Ovary (tissue), 9 donors: ENCODE measurements around the gene SHOX. TPM values are rescaled to one million over a fixed set of nuclear protein-coding genes. Genes with fewer than 3 reads are reported as not detected.
"Not testable (repeated sequence)": the region's sequence is repeated elsewhere in the genome, so short reads cannot be mapped to it uniquely, and the experiment has no call there.

Source experiments
- DNase-seq, 5 donors: peaks; one replicate each; pipeline ENCODE4 v3.0.0-alpha.2; 2019 to 2020
- H3K27ac ChIP-seq, 2 donors: fragments of 200-600 bp; one replicate each; pipeline versions ENCODE4 v1.5.1 to v1.8.0; 2019 to 2022
- H3K27me3 ChIP-seq: fragments of 200-600 bp; one replicate; pipeline ENCODE4 v1.8.0; 2022
- H3K36me3 ChIP-seq: fragments of 200-600 bp; sonication (generic); one replicate; pipeline ENCODE4 v1.5.1; 2019
- H3K4me1 ChIP-seq: one replicate; pipeline ENCODE4 v1.8.1; 2013; ENCODE audit warnings: mild to moderate bottlenecking, moderate library complexity; ENCODE audit not compliant: insufficient read depth
- H3K4me3 ChIP-seq: fragments of 200-600 bp; sonication (generic); one replicate; pipeline ENCODE4 v1.5.1; 2017
- H3K9me3 ChIP-seq, 2 donors: fragments of 200-600 bp in 1 of 2; sonication (generic) in 1 of 2; one replicate each; pipeline versions ENCODE4 v1.5.1 to v1.8.1; 2013 to 2019; ENCODE audit warnings: mild to moderate bottlenecking in 1 of 2, moderate library complexity in 1 of 2
- CTCF ChIP-seq, 3 donors: fragments of 450-650 bp in 2 of 3; fragments of 200-600 bp in 1 of 3; IDR thresholded peaks; one replicate each; pipeline versions ENCODE4 v1.5.1 to v1.8.0; 2016 to 2022; ENCODE audit warnings: antibody characterized with exemption in 3 of 3, mild to moderate bottlenecking in 1 of 3
- EP300 ChIP-seq: sonication (generic); formaldehyde crosslinking; IDR thresholded peaks from one replicate; pipeline ENCODE4 v1.6.1; 2017; ENCODE audit warnings: antibody characterized with exemption
- POLR2A ChIP-seq: fragments of 450-650 bp; IDR thresholded peaks from one replicate; pipeline ENCODE4 v1.6.1; 2017; ENCODE audit warnings: antibody characterized with exemption, mild to moderate bottlenecking, moderate library complexity
- WGBS, 3 donors: extraction: QIAGEN DNeasy Blood & Tissue Kit in 1 of 3; methylation state at CpG; one replicate each; pipeline versions ENCODE4 v1.1.5 to v1.1.7; 2013 to 2017; 5-methylcytosine and 5-hydroxymethylcytosine counted together
- intact Hi-C, 4 donors: fragments of 100-400 bp; cut with DNase I; formaldehyde crosslinking; loops; one replicate each; pipeline versions ENCODE4 v1.11.0 to v1.15.1; 2022 to 2023
- polyA plus RNA-seq, 2 donors: library from polyadenylated mRNA; stranded (reverse); fragments of 200-250 nt in 1 of 2; fragments of 350-450 nt in 1 of 2; fragmentation: Illumina TruSeq in 1 of 2; extraction: RNeasy Lipid Tissue Mini Kit (QIAGEN cat#74804) in 1 of 2; gene quantifications; one replicate each; pipeline ENCODE4 v1.2.3, GENCODE V29; 2013 to 2014
- total RNA-seq, 7 donors: library from RNA; depleted of rRNA in 2 of 7; stranded (reverse); fragments of >200 nt in 2 of 7; fragmentation: NEBNext Ultra II Directional in 3 of 7; extraction: Animal tissue kit (Norgen Biotek cat#: 25700) in 3 of 7; gene quantifications; one replicate each; pipeline versions ENCODE4 v1.1.0 to v1.2.4, GENCODE V29; 2016 to 2023
- donor health status: DM: no; HTN: no; CAD: no; lungs with moderate emphysema.
- donor health status: DM: no; HTN: no; CAD: no.
- donor health status: Bipolar disorder and iron deficiency.
- donor health status: DM: yes; HTN: yes; CAD: no.
- donor health status: DM: no; HTN: no; CAD: no.
- donor health status: DM: yes; HTN: yes; CAD: no.

SHOX gene
- total and polyA plus RNA-seq, 9 donors = 0.60 TPM; not detected in 8

GRCh38 chrX:646796-647195, 16.2 kb downstream of the SHOX start:
- Histone ChIP-seq H3K36me3 (no peaks in the 10 kb centered on the region), H3K4me3 (no peak overlapping the region), H3K9me3 (no peaks in the 10 kb centered on the region), H3K4me1 (no peaks in the 10 kb centered on the region), H3K27ac (no peak overlapping the region), H3K27me3 (no peaks in the 10 kb centered on the region)
- 76 to 81% (median 80%) methylated on average over 9 of the region's 9 CpGs for WGBS, 3 donors
- no peak for DNase-seq
- TF ChIP-seq POLR2A (no peak), EP300 (no peak), CTCF (IDR thresholded peaks at IDR 0.05) (no peak)
- intact Hi-C loops = no loop called here

GRCh38 chrX:649166-649565, 18.6 kb downstream of the SHOX start:
- Histone ChIP-seq H3K9me3 (no peaks in the 10 kb centered on the region), H3K4me3 (no peak overlapping the region), H3K27ac (no peak overlapping the region), H3K4me1 (no peaks in the 10 kb centered on the region), H3K36me3 (no peaks in the 10 kb centered on the region), H3K27me3 (no peaks in the 10 kb centered on the region)
- WGBS, 3 donors = 79 to 83% (median 79%) methylated on average over 15 of the region's 15 CpGs
- intact Hi-C loops = no loop called here
- no peak for DNase-seq
- TF ChIP-seq CTCF (IDR thresholded peaks at IDR 0.05) = no peak
- no peak for TF ChIP-seq POLR2A
- no peak for TF ChIP-seq EP300

- intact Hi-C loops = no loop called here
- Histone ChIP-seq H3K27me3 (no peaks in the 10 kb centered on the region), H3K36me3 (no peaks in the 10 kb centered on the region), H3K27ac (no peak overlapping the region), H3K4me1 (no peaks in the 10 kb centered on the region), H3K4me3 (no peak overlapping the region), H3K9me3 (no peaks in the 10 kb centered on the region)
- TF ChIP-seq CTCF (IDR thresholded peaks at IDR 0.05) (no peak), POLR2A (no peak), EP300 (no peak)
- DNase-seq = no peak
- WGBS, 3 donors = 74 to 82% (median 77%) methylated on average over 15 of the region's 15 CpGs
These were observed 19.7 kb downstream of the SHOX start for GRCh38 chrX:650324-650723.

- Histone ChIP-seq H3K27ac (no peak overlapping the region), H3K4me1 (no peaks in the 10 kb centered on the region), H3K9me3 (peaks cover 0 to 2% of the 10 kb centered on the region in 2 donors), H3K4me3 (no peak overlapping the region), H3K36me3 (no peaks in the 10 kb centered on the region), H3K27me3 (no peaks in the 10 kb centered on the region)
- TF ChIP-seq CTCF (IDR thresholded peaks at IDR 0.05) (no peak), EP300 (no peak), POLR2A (no peak)
- DNase-seq = no peak
- 75 to 84% (median 78%) methylated on average over 13 of the region's 13 CpGs for whole genome bisulfite sequencing, 3 donors
- intact Hi-C loops = no loop called here
These were observed 20.2 kb downstream of the SHOX start for GRCh38 chrX:650811-651210.

GRCh38 chrX:651922-652321, 21.3 kb downstream of the SHOX start:
- DNase-seq, H3K27me3 ChIP-seq, H3K4me1 ChIP-seq, H3K36me3 ChIP-seq, intact Hi-C loops, H3K4me3 ChIP-seq, H3K27ac ChIP-seq, H3K9me3 ChIP-seq: not testable (repeated sequence)
- 77 to 83% (median 81%) methylated on average over 25 of the region's 25 CpGs for WGBS, 3 donors
